ENCODE results near the gene PTCD1.

The PTCD1 gene

DNA sequence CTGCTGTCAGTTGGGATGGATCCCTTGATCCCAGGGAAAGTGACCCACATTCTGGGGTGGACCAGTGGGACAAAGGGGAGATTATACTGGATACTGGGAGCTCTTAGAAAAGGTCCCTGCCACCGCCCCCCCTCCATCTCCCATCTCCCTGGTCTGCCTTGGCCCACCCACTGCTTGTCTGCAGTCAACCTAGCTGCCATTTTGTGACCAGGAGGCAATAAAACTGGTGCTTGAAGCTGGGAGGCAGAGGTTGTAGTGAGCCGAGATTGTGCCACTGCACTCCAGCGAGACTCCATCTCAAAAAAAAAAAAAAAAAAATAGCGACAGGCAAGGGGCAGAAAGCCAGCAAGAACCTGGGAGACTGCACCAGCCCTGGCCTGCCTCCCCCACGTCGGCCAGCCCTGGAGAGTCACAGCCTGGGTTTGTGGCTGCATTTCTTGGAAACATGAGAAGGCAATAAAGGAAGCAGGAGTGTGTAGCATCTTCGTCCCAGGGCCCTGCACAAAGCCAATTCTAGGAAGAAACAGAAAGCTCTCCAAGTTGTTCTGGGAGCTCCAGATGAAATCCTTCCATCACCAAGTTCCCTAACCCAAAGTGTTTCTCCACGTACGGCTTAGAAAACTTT, 68.7 kb downstream of the PTCD1 start:
- no peak for DNase-seq (ENCODE audit: low read depth in 4 of 4, low spot score in 1 of 4)

- no peak for DNase-seq (ENCODE audit: low read depth in 4 of 4, low spot score in 1 of 4)
Measured at GRCh38 chr7:99368750-99369389, 69.7 kb downstream of the PTCD1 start.

Data from stimulated activated CD4-positive, alpha-beta T cell treated with anti-CD3 and anti-CD28 coated beads, Interleukin-1b, Interleukin-23, amount 100 ng/mL, for 24 hours (primary cell).